PC-9 (cell line): ENCODE measurements around the gene ETS1.

Experiments used
- EZH2 ChIP-seq: fragments of 200-600 bp; sonication (generic); IDR thresholded peaks from 2 replicates; pipeline ENCODE4 v1.8.0; 2017; ENCODE audit warnings: antibody characterized with exemption, low read depth
- TF ChIP-seq, protein P1 (sequence below): fragments of 200-600 bp; sonication (generic); conservative IDR thresholded peaks from 2 replicates; pipeline ENCODE4 v1.6.1; 2017; ENCODE audit warnings: mixed run types, antibody characterized with exemption, mild to moderate bottlenecking, moderate library complexity

DNA sequence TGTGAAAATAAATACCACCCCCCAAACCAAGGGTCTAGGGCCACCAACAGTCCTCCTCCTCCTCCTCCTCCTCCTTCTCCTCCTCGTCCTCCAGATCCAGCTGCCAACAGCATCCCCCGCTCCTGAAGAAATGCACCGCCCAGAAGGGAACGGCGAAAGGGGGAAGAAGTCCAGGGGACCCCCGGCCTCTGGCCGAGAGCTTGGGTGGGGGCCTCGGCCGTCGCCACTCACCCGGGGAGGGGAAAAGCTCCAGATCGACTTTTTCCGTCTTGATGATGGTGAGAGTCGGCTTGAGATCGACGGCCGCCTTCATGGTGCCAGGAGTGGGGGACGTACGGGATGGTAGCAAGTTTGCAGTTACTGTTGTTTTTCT is 65.7 kb downstream of the ETS1 start:
- TF ChIP-seq, protein P1, sequence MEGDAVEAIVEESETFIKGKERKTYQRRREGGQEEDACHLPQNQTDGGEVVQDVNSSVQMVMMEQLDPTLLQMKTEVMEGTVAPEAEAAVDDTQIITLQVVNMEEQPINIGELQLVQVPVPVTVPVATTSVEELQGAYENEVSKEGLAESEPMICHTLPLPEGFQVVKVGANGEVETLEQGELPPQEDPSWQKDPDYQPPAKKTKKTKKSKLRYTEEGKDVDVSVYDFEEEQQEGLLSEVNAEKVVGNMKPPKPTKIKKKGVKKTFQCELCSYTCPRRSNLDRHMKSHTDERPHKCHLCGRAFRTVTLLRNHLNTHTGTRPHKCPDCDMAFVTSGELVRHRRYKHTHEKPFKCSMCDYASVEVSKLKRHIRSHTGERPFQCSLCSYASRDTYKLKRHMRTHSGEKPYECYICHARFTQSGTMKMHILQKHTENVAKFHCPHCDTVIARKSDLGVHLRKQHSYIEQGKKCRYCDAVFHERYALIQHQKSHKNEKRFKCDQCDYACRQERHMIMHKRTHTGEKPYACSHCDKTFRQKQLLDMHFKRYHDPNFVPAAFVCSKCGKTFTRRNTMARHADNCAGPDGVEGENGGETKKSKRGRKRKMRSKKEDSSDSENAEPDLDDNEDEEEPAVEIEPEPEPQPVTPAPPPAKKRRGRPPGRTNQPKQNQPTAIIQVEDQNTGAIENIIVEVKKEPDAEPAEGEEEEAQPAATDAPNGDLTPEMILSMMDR, result no peak
- no peak for TF ChIP-seq EZH2
